HK-2 (cell line): ENCODE results near the gene KCNQ2.

ENCODE experiments used
- DNase-seq: peaks from one replicate; pipeline ENCODE4 v3.0.0-alpha.2; 2018; ENCODE audit not compliant: unreplicated experiment

The KCNQ2 gene

GRCh38 chr20:63356931-63357879 is 115.2 kb downstream of the KCNQ2 start:
- DNase-seq = no peak

DNA sequence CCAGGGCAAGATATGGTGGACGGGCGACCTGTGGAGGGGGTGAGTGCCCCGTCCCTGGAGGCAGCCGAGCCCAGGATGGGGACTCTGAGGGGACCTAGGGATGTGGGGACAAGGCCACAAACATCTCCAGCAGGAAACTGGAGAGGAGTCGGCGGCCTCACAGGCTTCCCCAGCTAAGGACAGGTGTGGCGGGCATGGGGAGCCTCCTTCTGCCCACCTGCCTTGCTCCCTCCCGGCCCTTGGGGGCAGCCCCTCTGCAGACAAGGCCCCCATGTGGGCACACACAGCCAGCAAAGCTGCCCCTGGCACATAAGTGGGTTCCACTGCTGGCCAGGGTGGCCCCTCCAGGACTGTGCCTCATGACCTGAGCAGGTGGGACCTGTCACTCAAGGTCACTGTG is 115.9 kb downstream of the KCNQ2 start:
- no peak for DNase-seq

DNA sequence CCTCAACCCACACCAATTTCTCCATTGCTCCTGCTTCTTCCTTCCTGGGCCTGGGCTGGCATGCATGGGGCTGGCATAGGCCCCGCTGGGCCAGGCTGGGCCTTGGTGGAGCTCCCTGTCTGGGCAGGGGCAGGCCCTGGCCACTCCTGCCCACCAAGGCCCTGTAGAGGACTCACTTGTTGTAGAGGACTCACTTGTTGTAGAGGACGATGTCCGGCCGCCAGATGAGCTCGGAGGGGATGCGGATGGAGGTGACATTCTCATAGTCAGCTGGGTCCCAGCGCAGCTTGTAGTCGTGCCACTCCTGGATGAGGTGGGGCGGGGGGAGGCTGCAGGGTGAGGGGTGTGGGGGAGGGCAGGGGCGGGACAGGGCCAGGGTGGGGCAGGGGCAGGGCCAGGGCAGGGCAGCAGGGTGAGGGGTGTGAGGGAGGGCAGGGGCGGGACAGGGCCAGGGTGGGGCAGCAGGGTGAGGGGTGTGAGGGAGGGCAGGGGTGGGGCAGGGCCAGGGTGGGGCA is 116.6 kb downstream of the KCNQ2 start:
- no peak for DNase-seq

DNA sequence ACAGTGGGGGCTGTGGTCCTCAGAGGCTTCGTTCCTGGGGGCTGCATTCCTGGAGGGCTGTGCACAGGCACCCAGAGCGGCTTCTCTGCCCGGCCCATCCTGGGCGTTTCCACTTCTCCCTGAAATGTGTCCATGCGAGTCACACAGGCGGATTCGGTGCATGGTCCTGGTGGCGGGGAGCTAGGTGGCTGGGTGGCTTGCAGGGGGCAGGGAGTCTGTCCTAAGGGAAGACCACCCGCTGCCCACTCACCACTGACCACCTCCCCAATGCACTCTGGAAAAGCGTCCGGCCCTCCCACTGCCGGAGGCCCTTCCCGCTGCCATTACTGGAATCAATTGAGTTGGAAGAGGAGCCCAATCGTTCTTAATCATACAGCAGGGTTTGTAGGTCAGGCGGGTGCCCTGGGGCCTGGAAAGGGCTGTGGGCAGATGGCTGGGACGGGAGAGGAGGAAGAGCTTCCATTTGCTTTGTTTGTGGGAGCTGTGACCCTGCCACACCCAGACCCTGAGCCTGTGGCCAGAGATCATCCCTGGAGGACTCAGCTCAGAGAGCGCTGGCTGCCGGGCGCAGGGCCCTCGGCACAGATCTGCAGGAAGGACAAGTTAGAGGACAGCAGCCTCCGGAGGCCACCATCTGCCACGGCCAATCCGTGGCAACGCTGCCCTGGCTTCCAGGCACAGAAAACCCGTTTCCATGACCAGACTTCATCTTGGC is 117.7 kb downstream of the KCNQ2 start:
- no peak for DNase-seq

DNA sequence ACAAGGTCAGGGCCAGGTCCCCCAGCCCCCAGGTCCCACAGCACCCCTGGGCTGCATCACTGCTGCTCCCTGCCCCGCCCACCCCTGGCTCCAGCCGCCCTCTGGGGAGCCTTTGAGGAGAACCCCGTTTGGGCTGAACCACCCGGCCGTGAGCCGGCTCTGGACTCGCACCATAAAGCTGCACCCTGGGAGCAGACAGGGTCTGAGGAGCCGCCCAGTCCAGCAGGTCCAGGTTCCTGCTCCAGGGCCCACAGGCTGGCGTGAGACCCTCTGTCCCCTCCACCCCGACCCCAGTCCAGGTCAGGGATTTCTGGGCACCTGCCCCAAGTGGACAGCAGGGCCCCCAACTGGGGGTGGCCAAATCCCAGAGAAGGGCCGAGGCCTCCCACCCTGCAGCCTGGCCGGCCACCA is 119.6 kb downstream of the KCNQ2 start:
- no peak for DNase-seq

DNA sequence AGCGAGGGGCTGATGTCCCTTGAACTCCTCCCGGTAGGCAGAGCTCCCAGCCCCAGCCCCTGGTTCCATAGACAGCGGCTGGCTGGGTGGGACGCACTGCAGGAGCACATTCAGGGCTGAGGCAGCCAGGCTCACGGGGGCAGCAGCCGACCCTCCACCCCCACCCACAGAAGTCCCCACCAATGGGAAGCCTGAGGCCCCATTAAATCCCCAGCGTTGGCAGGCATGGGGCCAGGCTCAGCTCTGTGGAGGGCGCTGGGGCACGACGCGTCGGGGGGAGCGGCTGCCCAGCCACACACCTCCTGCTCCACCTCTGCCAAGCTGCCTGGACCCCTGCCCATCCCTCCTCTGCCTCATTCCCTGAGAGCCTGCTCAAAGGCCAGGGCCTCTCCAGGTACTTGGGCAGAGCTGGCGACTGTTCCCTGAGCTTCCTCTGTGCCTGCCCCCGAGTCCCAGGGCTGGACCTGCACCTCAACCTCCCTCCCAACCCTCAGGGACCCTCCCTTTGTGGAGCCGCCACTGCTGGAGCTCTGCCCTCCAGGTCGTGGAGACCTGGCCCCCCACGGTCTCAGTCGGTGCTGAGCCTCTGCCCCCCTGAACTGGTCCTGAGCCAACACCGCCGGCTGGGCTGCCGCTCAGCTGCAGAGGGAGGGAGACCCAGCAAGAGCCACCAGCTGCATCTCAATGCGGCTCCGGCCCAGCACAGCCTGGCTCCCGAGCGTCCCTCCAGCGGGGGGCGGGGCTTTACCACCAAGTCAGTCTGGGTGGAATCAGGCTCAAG is 120.5 kb downstream of the KCNQ2 start:
- DNase-seq = no peak

DNA sequence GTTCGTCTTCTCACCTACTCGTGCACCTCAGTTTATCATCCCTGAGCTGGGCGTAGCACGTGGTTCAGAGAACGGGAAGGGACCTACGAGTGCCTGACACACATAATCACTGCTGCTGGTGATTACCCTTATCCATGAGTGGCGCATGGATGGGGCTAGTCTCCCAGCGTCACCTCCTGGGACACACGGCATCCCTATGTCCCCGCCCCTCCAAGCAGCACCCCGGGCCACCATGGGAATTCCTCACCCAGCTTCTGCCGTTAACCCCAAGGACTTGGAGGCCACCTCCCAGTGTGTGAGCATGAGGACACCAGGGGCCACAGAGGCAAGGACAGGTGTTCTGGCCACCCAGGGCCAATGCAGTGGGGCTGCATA is 121.1 kb downstream of the KCNQ2 start:
- DNase-seq = no peak

GRCh38 chr20:63350597-63351325 is 121.7 kb downstream of the KCNQ2 start:
- DNase-seq = no peak
